B cell (primary cell): ENCODE results near the gene CGRRF1.

Source experiments
- EZH2 ChIP-seq: IDR thresholded peaks from 2 replicates; pipeline ENCODE4 v1.6.1; 2012; ENCODE audit warnings: borderline replicate concordance, low read depth, mild to moderate bottlenecking, moderate library complexity, low read length; ENCODE audit not compliant: insufficient read depth, poor library complexity, severe bottlenecking
- TF ChIP-seq, protein P1 (sequence below): fragments of 200-600 bp; IDR thresholded peaks from one replicate; pipeline ENCODE4 v1.8.0; 2022; ENCODE audit warnings: antibody characterized with exemption, mild to moderate bottlenecking

DNA sequence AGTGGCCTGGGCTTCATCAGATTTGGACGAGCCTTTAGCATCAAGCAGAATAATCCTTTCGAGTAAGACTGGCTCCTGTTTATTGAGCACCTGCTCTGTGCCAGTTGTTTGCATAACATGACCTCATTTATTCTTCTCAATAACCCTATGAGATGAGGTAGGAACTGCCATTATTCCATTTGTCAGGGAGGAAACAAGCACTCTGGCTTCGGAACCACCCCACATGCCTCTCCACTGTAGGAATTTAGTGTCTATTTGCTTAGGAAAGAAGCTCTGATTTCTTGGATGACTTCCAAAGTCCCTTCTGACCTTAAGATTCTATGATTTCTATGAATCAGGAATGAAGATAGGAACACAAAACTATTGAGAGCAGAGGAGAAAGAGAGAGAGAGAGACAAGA, 68.3 kb downstream of the CGRRF1 start:
- TF ChIP-seq, protein P1, sequence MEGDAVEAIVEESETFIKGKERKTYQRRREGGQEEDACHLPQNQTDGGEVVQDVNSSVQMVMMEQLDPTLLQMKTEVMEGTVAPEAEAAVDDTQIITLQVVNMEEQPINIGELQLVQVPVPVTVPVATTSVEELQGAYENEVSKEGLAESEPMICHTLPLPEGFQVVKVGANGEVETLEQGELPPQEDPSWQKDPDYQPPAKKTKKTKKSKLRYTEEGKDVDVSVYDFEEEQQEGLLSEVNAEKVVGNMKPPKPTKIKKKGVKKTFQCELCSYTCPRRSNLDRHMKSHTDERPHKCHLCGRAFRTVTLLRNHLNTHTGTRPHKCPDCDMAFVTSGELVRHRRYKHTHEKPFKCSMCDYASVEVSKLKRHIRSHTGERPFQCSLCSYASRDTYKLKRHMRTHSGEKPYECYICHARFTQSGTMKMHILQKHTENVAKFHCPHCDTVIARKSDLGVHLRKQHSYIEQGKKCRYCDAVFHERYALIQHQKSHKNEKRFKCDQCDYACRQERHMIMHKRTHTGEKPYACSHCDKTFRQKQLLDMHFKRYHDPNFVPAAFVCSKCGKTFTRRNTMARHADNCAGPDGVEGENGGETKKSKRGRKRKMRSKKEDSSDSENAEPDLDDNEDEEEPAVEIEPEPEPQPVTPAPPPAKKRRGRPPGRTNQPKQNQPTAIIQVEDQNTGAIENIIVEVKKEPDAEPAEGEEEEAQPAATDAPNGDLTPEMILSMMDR: no peak
- TF ChIP-seq EZH2: no peak
